Endothelial cell of umbilical vein (primary cell): ENCODE data around the gene THSD7B.

ENCODE experiments used
- EZH2 ChIP-seq: IDR thresholded peaks from 2 replicates; pipeline ENCODE4 v1.6.1; 2012; ENCODE audit warnings: borderline replicate concordance, low read depth, mild to moderate bottlenecking, moderate library complexity, low read length, inconsistent platforms; ENCODE audit not compliant: severe bottlenecking
- POLR2A ChIP-seq: IDR thresholded peaks from 2 replicates; pipeline ENCODE4 v1.6.1; 2012; ENCODE audit warnings: low read depth, mild to moderate bottlenecking, control low read depth, low read length
- POLR2AphosphoS5 ChIP-seq: IDR thresholded peaks from 2 replicates; pipeline ENCODE4 v1.6.1; 2012; ENCODE audit warnings: low read depth, mild to moderate bottlenecking, control low read depth, low read length, moderate library complexity; ENCODE audit not compliant: insufficient read depth
- TF ChIP-seq, protein P1 (sequence below), 2 donors: IDR thresholded peaks; 1 replicate in 1 of 2; 2 replicates in 1 of 2; pipeline ENCODE4 v1.5.1; 2011; ENCODE audit warnings: low read length in 2 of 2, mild to moderate bottlenecking in 2 of 2, moderate library complexity in 2 of 2, control low read depth in 1 of 2, inconsistent platforms in 1 of 2, low read depth in 1 of 2; ENCODE audit not compliant: insufficient read depth in 1 of 2; ENCODE audit errors: extremely low read depth in 1 of 2

DNA sequence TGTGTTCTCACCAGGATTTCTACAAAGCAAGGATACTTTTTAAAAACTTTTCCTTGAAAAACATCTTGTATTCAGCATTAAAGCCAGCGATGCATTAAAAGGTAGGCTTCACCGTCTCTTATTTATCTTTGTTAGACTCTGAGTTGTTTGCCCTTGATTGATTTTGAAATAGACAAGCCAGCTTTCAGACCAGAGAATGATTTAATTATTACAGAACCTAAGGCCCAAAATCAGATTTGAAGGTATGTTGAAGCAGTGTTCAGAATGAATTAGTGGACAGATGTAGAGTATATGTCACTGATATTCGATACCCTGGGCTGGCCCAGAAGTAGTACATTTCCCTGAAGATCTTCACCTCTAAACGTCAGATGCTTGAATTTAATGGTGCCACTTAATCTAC lies 136.4 kb downstream of the THSD7B start:
- TF ChIP-seq POLR2AphosphoS5 = no peak
- TF ChIP-seq, protein P1, sequence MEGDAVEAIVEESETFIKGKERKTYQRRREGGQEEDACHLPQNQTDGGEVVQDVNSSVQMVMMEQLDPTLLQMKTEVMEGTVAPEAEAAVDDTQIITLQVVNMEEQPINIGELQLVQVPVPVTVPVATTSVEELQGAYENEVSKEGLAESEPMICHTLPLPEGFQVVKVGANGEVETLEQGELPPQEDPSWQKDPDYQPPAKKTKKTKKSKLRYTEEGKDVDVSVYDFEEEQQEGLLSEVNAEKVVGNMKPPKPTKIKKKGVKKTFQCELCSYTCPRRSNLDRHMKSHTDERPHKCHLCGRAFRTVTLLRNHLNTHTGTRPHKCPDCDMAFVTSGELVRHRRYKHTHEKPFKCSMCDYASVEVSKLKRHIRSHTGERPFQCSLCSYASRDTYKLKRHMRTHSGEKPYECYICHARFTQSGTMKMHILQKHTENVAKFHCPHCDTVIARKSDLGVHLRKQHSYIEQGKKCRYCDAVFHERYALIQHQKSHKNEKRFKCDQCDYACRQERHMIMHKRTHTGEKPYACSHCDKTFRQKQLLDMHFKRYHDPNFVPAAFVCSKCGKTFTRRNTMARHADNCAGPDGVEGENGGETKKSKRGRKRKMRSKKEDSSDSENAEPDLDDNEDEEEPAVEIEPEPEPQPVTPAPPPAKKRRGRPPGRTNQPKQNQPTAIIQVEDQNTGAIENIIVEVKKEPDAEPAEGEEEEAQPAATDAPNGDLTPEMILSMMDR (IDR thresholded peaks at IDR 0.05; ENCODE audit: extremely low read depth in 1 of 2, insufficient read depth in 1 of 2, low read depth in 1 of 2, low read length in 2 of 2) = no peak
- no peak for TF ChIP-seq EZH2
- no peak for TF ChIP-seq POLR2A
